ENCODE measurements around the gene NUDT22.

NUDT22 gene

GRCh38 chr11:64278576-64279190 is 52.6 kb downstream of the NUDT22 start:
- DNase-seq = no peak

Measured in retina (tissue), 1 donor.